Caco-2 (cell line): ENCODE results near the gene CDKN2B. TPM values are rescaled to one million over a fixed set of nuclear protein-coding genes. Genes with fewer than 3 reads are reported as not detected.
"Not testable (repeated sequence)": the region's sequence is repeated elsewhere in the genome, so short reads cannot be mapped to it uniquely, and the experiment has no call there.

Source experiments
- Bru-seq: library from RNA; stranded (reverse); fragments of 400-500 nt; gene quantifications from one replicate; lab custom pipeline; 2021; lab: Mats Ljungman, UMichigan
- BruChase-seq, 2 experiments: library from RNA; stranded (reverse); fragments of 400-500 nt; gene quantifications; one replicate each; lab custom pipeline; 2021; lab: Mats Ljungman, UMichigan
- BruUV-seq: library from RNA; stranded (reverse); fragments of 400-500 nt; replicated peaks from 2 replicates; lab custom pipeline; 2021; lab: Mats Ljungman, UMichigan
- CTCF ChIA-PET: fragments of 300-600 bp; sonication (Branson Sonifier 250); formaldehyde crosslinking; loops from one replicate; lab custom pipeline; 2022; ENCODE audit warnings: antibody characterized with exemption; lab: Charles Lee
- POLR2A ChIA-PET: fragments of 300-600 bp; sonication (Branson Sonifier 250); formaldehyde crosslinking; loops from one replicate; lab custom pipeline; 2022; ENCODE audit warnings: antibody characterized with exemption; lab: Charles Lee
- DNase-seq, 2 experiments: peaks; one replicate each; pipeline versions ENCODE4 v3.0.0 to v3.0.0-alpha.2; 2020 to 2022
- H3K27me3 ChIP-seq: replicated peaks from 2 replicates; pipeline ENCODE4 v1.6.0; 2011; ENCODE audit warnings: low read length; ENCODE audit not compliant: control insufficient read depth, insufficient read depth
- H3K36me3 ChIP-seq: 2 replicates; pipeline ENCODE4 v1.5.1; 2011; ENCODE audit warnings: low read length; ENCODE audit not compliant: control insufficient read depth, insufficient read depth
- H3K4me1 ChIP-seq: fragments of 250-450 bp; sonication (Bioruptor Pico); 2 replicates; pipeline ENCODE4 v1.5.1; 2020; ENCODE audit warnings: mild to moderate bottlenecking
- H3K4me3 ChIP-seq: 2 replicates; pipeline ENCODE4 v1.5.1; 2011; ENCODE audit warnings: low read depth, mild to moderate bottlenecking, control low read depth, low read length
- H3K9me3 ChIP-seq: fragments of 250-450 bp; sonication (Bioruptor Pico); 2 replicates; pipeline ENCODE4 v1.5.1; 2020; ENCODE audit warnings: mild to moderate bottlenecking, moderate library complexity
- H3K27ac Mint-ChIP-seq: one replicate; pipeline ENCODE4 v1.8.0; 2022; ENCODE audit warnings: mixed read lengths; ENCODE audit not compliant: unreplicated experiment
- H3K27me3 Mint-ChIP-seq: one replicate; pipeline ENCODE4 v1.8.0; 2022; ENCODE audit warnings: mixed read lengths; ENCODE audit not compliant: insufficient read depth, unreplicated experiment
- H3K36me3 Mint-ChIP-seq: one replicate; pipeline ENCODE4 v1.8.0; 2022; ENCODE audit warnings: mild to moderate bottlenecking, mixed read lengths; ENCODE audit not compliant: insufficient read depth, unreplicated experiment
- H3K4me1 Mint-ChIP-seq: one replicate; pipeline ENCODE4 v1.8.0; 2022; ENCODE audit warnings: low read depth, mixed read lengths; ENCODE audit not compliant: unreplicated experiment
- H3K4me3 Mint-ChIP-seq: one replicate; pipeline ENCODE4 v1.8.0; 2022; ENCODE audit warnings: mild to moderate bottlenecking, moderate library complexity, mixed read lengths; ENCODE audit not compliant: unreplicated experiment
- H3K9me3 Mint-ChIP-seq: one replicate; pipeline ENCODE4 v1.8.0; 2022; ENCODE audit warnings: mixed read lengths; ENCODE audit not compliant: unreplicated experiment
- intact Hi-C: fragments of 100-400 bp; cut with micrococcal nuclease; formaldehyde crosslinking; loops from one replicate; pipeline ENCODE4 v1.10.0; 2022; ENCODE audit not compliant: unreplicated experiment
- long read RNA-seq: library from polyadenylated mRNA; stranded (forward); transcript quantifications from one replicate; pipeline ENCODE4 v2.0.0, GENCODE V29; 2022
- total RNA-seq: library from RNA; stranded (reverse); gene quantifications from 2 replicates; pipeline ENCODE4 v1.2.3, GENCODE V29; 2022
- TF ChIP-seq, protein P1 (sequence below), 2 experiments: fragments of 200-600 bp in 1 of 2; IDR thresholded peaks; 1 replicate in 1 of 2; 2 replicates in 1 of 2; pipeline versions ENCODE4 v1.5.1 to v1.8.0; 2011 to 2022; ENCODE audit warnings: antibody characterized with exemption in 1 of 2, control low read depth in 1 of 2, inconsistent platforms in 1 of 2, low read depth in 1 of 2, low read length in 1 of 2, mild to moderate bottlenecking in 1 of 2, moderate library complexity in 1 of 2; ENCODE audit not compliant: insufficient read depth in 1 of 2, severe bottlenecking in 1 of 2, unreplicated experiment in 1 of 2

The CDKN2B gene, protein sequence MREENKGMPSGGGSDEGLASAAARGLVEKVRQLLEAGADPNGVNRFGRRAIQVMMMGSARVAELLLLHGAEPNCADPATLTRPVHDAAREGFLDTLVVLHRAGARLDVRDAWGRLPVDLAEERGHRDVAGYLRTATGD
- total RNA-seq (7.6 and 8.2 TPM in 2 replicates), Bru-seq, nascent RNA (percentile 63 among the genes with signal in this experiment), BruChase-seq, experiment 1, labeled RNA remaining after a 2-hour chase (percentile 82 among the genes with signal in this experiment), BruChase-seq, experiment 2, labeled RNA remaining after a 6-hour chase (percentile 70 among the genes with signal in this experiment)
- long read RNA-seq, partial matches to known transcripts: 0 of 8 reads
- long read RNA-seq, other reads (novel, unspliced or antisense): 4 of 8 reads

DNA sequence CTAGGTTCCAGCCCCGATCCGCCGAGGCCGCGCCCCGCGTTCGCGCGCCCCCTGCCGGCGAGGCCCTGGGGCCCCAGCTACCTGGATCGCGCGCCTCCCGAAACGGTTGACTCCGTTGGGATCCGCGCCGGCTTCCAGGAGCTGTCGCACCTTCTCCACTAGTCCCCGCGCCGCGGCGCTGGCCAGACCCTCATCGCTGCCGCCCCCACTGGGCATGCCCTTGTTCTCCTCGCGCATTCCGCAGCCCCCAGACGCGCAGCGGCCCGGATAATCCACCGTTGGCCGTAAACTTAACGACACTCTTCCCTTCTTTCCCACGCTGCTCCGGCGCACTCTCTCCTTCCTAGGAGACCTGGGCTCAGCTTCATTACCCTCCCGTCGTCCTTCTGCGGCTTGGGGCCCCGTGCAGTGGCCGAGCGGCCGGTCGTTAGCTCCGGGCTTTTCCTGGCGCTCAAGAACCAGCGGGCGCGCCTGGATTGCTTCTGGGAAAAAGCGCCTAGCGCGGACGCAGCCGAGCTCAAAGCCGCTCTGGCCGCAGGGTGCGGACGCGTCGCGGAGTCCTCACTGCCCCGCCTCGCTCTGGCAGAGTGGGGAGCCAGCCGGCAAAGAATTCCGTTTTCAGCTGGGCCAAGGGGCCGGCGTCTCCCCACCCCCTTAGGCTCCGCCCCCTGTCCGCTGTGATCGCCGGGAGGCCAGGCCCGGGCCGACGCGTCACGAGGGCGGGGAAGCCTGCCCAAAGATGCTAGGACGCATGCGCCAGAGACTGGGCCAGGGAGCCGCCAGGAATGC lies at the start of gene CDKN2B:
Gene CDKN2B (minus strand): TSS at position 589 of the 789 bp plus-strand sequence. CDS start 352 bp downstream, at position 237.
- H3K4me1 ChIP-seq: no peaks in the 10 kb centered on the region
- intact Hi-C loops: loop anchor here (1.0 to 2.0 kb wide), 5 partner anchors 15 to 230 kb away; partner anchors contain the start of genes CDKN2A and CDKN2B-AS1
- no peaks in the 10 kb centered on the region for H3K27me3 Mint-ChIP-seq
- ChIA-PET POLR2A (interaction anchor here (0.6 to 1.5 kb wide), 5 partner anchors 8 to 94 kb away, joined by 3 to 9 read pairs (median 3); partner anchors contain the start of genes CDKN2A and CDKN2B-AS1), CTCF (interaction anchor here (0.6 to 2.4 kb wide), 15 partner anchors 8 to 235 kb away, joined by 3 to 26 read pairs (median 4); partner anchors contain the start of genes CDKN2A, CDKN2B-AS1 and MTAP)
- peak within 1 kb of the TSS; percentile 51 for H3K27ac Mint-ChIP-seq
- no peaks in the 10 kb centered on the region for H3K9me3 ChIP-seq
- DNase-seq: peak; percentile 94 to 96
- peak within 1 kb of the TSS; percentile 91 for H3K4me3 ChIP-seq
- H3K36me3 ChIP-seq: no peaks in the 10 kb centered on the region
- BruUV-seq: no TSS peak
- TF ChIP-seq, protein P1, sequence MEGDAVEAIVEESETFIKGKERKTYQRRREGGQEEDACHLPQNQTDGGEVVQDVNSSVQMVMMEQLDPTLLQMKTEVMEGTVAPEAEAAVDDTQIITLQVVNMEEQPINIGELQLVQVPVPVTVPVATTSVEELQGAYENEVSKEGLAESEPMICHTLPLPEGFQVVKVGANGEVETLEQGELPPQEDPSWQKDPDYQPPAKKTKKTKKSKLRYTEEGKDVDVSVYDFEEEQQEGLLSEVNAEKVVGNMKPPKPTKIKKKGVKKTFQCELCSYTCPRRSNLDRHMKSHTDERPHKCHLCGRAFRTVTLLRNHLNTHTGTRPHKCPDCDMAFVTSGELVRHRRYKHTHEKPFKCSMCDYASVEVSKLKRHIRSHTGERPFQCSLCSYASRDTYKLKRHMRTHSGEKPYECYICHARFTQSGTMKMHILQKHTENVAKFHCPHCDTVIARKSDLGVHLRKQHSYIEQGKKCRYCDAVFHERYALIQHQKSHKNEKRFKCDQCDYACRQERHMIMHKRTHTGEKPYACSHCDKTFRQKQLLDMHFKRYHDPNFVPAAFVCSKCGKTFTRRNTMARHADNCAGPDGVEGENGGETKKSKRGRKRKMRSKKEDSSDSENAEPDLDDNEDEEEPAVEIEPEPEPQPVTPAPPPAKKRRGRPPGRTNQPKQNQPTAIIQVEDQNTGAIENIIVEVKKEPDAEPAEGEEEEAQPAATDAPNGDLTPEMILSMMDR (IDR thresholded peaks at IDR 0.05; ENCODE audit: insufficient read depth in 1 of 2, low read depth in 1 of 2, low read length in 1 of 2, severe bottlenecking in 1 of 2, unreplicated experiment in 1 of 2): peak; percentile 53 to 79
- no peaks in the 10 kb centered on the region for H3K27me3 ChIP-seq
- peak within 1 kb of the TSS; percentile 100 for H3K4me3 Mint-ChIP-seq
- H3K9me3 Mint-ChIP-seq: no peaks in the 10 kb centered on the region
- peaks cover 10% of the 10 kb centered on the region for H3K36me3 Mint-ChIP-seq
- no peaks in the 10 kb centered on the region for H3K4me1 Mint-ChIP-seq

DNA sequence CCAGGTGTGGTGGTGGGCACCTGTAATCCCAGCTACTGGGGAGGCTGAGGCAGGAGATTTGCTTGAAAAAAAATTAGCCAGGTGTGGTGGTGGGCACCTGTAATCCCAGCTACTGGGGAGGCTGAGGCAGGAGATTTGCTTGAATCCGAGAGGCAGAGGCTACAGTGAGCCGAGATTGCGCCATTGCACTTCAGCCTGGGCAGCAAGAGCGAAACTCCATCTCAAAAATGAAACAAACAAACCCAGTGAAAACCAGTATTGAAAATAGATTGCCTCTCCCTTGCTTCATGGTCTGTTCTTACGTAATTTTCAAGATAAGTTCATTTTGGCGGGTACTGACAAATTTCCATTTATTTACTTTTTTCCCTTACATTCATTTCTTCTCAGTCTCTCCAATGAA lies 48.9 kb upstream of the CDKN2B start:
- H3K27ac Mint-ChIP-seq: not testable (repeated sequence)

DNA sequence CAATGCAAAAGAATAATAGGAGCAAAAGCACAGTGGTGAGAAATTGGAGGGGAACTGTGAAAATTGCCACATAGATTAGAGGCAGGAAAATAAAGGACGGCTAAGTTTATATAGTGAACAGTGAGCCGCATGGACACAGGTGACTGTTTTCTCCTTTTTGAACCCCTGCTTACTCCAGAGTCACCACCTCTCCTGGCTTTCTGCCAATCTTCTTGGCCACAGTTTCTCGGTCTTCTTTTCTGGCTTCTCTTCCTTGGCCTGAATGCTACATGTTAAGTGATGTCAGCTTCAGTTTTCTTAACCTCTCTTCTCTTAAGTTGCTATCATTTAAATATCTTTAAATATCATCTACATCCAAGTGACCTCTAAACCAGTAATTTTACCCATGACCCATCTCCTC lies 47.3 kb upstream of the CDKN2B start:
- no peaks in the 10 kb centered on the region for H3K9me3 Mint-ChIP-seq
- TF ChIP-seq, protein P1 (IDR thresholded peaks at IDR 0.05; ENCODE audit: insufficient read depth in 1 of 2, low read depth in 1 of 2, low read length in 1 of 2, severe bottlenecking in 1 of 2, unreplicated experiment in 1 of 2): no peak
- no peaks in the 10 kb centered on the region for H3K27me3 Mint-ChIP-seq
- no peak for DNase-seq
- Histone ChIP-seq H3K9me3 (no peaks in the 10 kb centered on the region), H3K27me3 (no peaks in the 10 kb centered on the region), H3K36me3 (no peaks in the 10 kb centered on the region), H3K4me1 (no peaks in the 10 kb centered on the region), H3K4me3 (no peak overlapping the region)
- no peak overlapping the region for H3K4me3 Mint-ChIP-seq
- POLR2A ChIA-PET: no interaction called here
- no peaks in the 10 kb centered on the region for H3K36me3 Mint-ChIP-seq
- no peaks in the 10 kb centered on the region for H3K4me1 Mint-ChIP-seq
- no peak overlapping the region for H3K27ac Mint-ChIP-seq
- intact Hi-C loops: no loop called here
- CTCF ChIA-PET: no interaction called here
- no TSS peak for BruUV-seq

More for the DNA sequence above, 48.9 kb upstream of the CDKN2B start:
- H3K4me1 Mint-ChIP-seq, H3K9me3 Mint-ChIP-seq, BruUV-seq, H3K27me3 ChIP-seq, H3K9me3 ChIP-seq, H3K4me1 ChIP-seq, H3K36me3 ChIP-seq, CTCF ChIA-PET, DNase-seq, H3K4me3 ChIP-seq, POLR2A ChIA-PET, H3K36me3 Mint-ChIP-seq, intact Hi-C loops, H3K27me3 Mint-ChIP-seq, H3K4me3 Mint-ChIP-seq: not testable (repeated sequence)
